GM12872 (cell line): ENCODE measurements around the gene KCNK17.

Experiments used
- TF ChIP-seq, protein P1 (sequence below): IDR thresholded peaks from 3 replicates; pipeline ENCODE4 v1.5.1; 2011; ENCODE audit warnings: low read depth, mild to moderate bottlenecking, low read length, moderate library complexity; ENCODE audit not compliant: insufficient read depth

KCNK17 gene

DNA sequence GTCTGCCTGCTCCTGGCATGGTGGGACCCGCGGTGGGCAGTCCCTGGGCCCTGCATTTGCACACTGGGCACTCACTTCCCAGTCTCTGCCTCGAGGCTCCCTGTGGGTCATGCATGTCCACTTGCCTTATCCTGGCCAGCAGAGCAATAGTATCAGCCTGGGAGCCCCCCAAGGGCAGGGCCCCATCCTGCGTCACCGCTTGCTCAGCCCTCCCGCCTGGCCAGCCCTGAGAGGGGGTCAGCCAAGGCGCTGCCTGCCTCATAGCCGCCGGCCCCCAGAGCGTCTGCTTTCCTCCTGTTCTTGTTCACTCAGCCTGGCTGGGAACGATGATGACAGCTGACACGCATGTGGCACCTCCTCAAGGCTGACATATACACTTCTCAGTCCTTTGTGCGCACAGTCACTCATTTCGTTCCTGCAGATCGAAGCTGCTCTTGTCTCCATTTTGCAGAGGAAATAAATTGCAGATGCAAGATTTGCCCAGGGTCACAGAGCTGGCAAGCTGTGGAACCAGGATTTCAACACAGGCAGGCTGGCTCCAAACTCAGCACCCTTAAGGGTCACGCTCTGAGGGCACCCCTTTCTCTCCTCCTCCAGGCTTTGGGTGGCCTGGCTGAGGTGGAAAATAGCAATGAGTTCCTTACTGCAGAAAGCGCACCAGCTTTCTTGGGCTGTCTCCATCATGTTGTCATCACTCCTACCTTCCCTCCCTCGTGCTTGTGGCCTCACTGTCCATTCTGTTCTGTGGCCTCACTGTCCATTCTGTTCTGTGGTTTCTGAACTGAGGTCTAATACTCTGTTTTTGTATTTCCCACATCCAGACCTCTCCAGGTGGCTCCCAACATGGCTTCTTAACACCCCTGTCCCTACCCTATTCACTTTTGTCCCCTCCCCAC lies 17.2 kb downstream of the KCNK17 start:
- TF ChIP-seq, protein P1, sequence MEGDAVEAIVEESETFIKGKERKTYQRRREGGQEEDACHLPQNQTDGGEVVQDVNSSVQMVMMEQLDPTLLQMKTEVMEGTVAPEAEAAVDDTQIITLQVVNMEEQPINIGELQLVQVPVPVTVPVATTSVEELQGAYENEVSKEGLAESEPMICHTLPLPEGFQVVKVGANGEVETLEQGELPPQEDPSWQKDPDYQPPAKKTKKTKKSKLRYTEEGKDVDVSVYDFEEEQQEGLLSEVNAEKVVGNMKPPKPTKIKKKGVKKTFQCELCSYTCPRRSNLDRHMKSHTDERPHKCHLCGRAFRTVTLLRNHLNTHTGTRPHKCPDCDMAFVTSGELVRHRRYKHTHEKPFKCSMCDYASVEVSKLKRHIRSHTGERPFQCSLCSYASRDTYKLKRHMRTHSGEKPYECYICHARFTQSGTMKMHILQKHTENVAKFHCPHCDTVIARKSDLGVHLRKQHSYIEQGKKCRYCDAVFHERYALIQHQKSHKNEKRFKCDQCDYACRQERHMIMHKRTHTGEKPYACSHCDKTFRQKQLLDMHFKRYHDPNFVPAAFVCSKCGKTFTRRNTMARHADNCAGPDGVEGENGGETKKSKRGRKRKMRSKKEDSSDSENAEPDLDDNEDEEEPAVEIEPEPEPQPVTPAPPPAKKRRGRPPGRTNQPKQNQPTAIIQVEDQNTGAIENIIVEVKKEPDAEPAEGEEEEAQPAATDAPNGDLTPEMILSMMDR = no peak

DNA sequence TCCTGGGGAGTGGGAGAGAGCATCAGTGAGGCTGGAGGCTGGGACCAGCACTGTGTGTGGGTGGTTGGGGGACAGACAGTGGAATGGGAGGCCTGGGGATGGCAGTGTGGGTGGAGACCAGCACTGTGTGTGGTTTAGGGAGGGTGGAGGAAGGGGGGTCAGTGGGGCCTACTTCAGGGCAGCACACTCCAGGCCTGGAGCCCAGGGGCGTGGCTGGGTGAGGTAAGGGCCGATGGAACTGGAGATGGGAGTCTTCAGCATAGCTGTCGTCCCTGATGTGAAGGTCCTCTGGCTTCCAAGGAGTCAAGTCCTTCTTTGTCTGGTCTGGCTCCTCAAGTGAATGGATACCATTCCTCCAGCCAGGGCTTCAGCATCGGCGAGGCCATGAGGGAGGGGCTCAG lies 18.6 kb downstream of the KCNK17 start:
- TF ChIP-seq, protein P1 = no peak

DNA sequence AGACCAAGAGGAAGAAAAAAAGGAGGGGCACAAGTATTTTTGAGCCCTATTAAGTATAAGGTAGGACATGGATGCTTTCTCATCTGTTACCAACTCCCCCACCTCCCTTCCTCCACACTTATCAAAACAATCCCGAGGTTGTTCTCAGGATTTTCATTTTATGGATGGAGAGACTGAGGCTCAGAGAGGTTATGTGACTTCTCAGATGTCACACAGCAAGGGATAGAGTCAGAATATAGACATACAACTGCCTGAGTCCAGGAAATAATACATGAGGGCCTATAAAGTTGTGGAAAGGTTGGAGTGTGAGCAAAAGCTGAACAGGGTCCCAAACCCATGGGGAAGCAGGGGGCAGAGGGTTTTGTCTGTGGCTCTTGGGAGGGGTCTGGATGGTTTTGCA lies 19.3 kb downstream of the KCNK17 start:
- TF ChIP-seq, protein P1 = no peak

DNA sequence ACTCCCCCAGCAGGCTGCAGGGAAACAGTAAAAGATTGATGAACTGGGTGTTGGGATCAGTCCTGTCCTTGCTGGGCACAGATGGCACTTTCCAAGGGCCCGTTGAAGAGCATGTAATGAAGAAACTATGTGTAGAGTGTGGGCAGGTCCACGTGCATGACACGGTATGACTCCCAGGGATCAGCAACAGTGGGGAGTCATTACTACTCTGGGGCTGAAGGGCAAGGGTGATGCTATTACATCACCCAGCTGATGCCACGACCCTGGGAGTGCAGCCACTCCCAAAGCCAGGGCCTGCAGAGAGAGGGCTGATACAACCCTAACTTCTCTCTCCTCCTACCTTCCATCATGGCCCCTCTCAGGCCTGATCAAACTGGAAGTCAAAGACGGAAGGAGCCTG lies 20.1 kb downstream of the KCNK17 start:
- TF ChIP-seq, protein P1 = no peak

DNA sequence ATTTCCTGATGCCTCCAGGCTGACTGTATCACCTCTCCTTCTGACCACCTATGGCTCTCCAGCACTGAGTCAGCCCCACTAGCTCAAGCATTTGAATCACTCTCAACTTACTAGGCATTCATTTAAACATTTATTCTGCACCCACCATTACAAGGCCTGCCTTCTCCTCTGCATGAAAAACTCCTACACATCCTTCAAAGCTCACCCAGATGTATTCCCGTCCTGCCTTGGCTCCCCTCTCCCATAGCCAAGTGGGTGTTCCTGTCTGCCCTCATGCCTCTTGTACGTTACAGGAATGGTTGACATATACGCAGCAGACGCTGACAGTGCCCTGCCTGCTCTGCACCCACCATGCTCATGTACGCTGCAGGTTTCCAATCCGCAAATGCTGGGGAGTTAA lies 21.6 kb downstream of the KCNK17 start:
- TF ChIP-seq, protein P1 = no peak

DNA sequence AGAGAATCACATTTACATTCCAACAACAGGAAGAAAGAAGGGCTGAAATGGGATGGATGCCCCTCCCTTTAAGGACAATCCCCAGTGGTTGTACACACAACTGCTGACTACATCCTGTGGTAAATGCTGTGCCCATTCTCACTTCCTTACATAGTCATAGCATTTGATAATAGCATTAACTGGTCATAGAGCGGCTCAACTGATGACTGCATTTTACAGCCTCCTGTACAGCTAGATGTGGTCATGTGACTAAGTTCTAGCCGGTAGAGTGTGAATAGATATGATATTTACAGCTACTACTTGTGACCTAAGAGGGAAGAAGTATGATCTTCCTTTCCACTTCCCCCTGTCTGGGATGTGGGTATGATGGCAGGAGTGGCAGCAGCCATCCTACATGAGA lies 24.7 kb downstream of the KCNK17 start:
- TF ChIP-seq, protein P1 = no peak

DNA sequence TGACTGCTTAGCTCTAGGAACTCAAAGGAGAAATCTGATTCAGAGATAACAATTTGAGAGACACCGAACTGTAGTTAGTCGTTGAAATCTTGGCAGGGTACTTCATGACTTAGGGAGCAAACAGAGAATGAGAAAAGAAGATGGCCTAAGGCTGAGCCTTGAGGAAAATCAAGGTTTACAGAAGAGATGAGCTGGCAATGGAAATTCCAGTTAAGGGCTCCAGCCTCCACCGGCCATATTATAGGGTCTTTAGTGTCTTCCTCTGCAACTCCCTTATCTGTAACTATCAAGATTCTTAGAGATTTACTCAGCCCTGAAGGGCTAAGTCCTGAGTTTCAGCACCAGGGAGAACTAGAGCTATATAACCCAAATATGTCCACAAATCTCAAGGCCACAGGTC lies 26.6 kb downstream of the KCNK17 start:
- TF ChIP-seq, protein P1 = no peak
